ENCODE results near the gene MALAT1. TPM values are rescaled to one million over a fixed set of nuclear protein-coding genes. Genes with fewer than 3 reads are reported as not detected.
A peak's percentile ranks its signal among the peaks of the same experiment; 100 is the strongest.

Gene MALAT1
- total and polyA plus RNA-seq, 2 of the 8 experiments (the other 6 are each of a cell fraction or from before 2014, with no cell fraction given): 115 to 984 TPM

DNA sequence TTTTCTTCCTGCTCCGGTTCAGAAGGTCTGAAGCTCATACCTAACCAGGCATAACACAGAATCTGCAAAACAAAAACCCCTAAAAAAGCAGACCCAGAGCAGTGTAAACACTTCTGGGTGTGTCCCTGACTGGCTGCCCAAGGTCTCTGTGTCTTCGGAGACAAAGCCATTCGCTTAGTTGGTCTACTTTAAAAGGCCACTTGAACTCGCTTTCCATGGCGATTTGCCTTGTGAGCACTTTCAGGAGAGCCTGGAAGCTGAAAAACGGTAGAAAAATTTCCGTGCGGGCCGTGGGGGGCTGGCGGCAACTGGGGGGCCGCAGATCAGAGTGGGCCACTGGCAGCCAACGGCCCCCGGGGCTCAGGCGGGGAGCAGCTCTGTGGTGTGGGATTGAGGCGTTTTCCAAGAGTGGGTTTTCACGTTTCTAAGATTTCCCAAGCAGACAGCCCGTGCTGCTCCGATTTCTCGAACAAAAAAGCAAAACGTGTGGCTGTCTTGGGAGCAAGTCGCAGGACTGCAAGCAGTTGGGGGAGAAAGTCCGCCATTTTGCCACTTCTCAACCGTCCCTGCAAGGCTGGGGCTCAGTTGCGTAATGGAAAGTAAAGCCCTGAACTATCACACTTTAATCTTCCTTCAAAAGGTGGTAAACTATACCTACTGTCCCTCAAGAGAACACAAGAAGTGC lies 661 bp upstream of the MALAT1 start (continued):
- TF ChIP-seq, protein P1, sequence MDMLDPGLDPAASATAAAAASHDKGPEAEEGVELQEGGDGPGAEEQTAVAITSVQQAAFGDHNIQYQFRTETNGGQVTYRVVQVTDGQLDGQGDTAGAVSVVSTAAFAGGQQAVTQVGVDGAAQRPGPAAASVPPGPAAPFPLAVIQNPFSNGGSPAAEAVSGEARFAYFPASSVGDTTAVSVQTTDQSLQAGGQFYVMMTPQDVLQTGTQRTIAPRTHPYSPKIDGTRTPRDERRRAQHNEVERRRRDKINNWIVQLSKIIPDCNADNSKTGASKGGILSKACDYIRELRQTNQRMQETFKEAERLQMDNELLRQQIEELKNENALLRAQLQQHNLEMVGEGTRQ (IDR thresholded peaks at IDR 0.05; ENCODE audit: low read length): no peak
- no peak for TF ChIP-seq SIRT6 (IDR thresholded peaks at IDR 0.05; ENCODE audit: low read length)
- TF ChIP-seq HDAC6 (IDR thresholded peaks at IDR 0.05; ENCODE audit: low read depth, low read length): no peak
- TF ChIP-seq SIX5 (IDR thresholded peaks at IDR 0.05; ENCODE audit: low read depth, low read length): no peak
- no peak for TF ChIP-seq CBX8 (IDR thresholded peaks at IDR 0.05; ENCODE audit: borderline replicate concordance, low read depth, low read length)
- TF ChIP-seq ASH2L (IDR thresholded peaks at IDR 0.05; ENCODE audit: low read length): no peak
- peak; percentile 50; the same call in 1 of the 2 replicates for TF ChIP-seq PHF8 (conservative IDR thresholded peaks at IDR 0.05; ENCODE audit: low read depth, low read length)
- TF ChIP-seq YY1 (IDR thresholded peaks at IDR 0.05; ENCODE audit: low read depth, low read length): peak; percentile 94
- TF ChIP-seq FOSL1 (IDR thresholded peaks at IDR 0.05; ENCODE audit: insufficient read depth, low read depth, low read length): no peak
- no peak for TF ChIP-seq CBX5 (IDR thresholded peaks at IDR 0.05; ENCODE audit: low read depth, low read length)
- TF ChIP-seq JUND (IDR thresholded peaks at IDR 0.05; ENCODE audit: low read length): no peak
- TF ChIP-seq POU5F1 (IDR thresholded peaks at IDR 0.05; ENCODE audit: low read depth, low read length): no peak
- no peak for TF ChIP-seq RXRA (IDR thresholded peaks at IDR 0.05; ENCODE audit: insufficient read depth, low read depth, low read length)
- TF ChIP-seq TBP (IDR thresholded peaks at IDR 0.05; ENCODE audit: low read depth, low read length): no peak
- TF ChIP-seq POLR2A (IDR thresholded peaks at IDR 0.05; ENCODE audit: control extremely low read depth in 1 of 2, low read depth in 2 of 2, low read length in 2 of 2): peak in 1 of 2 experiments; percentile 68; a peak in 1 of 3 replicates
- TF ChIP-seq NRF1 (IDR thresholded peaks at IDR 0.05; ENCODE audit: low read depth, low read length): no peak
- no peak for TF ChIP-seq BCL11A (IDR thresholded peaks at IDR 0.05; ENCODE audit: low read depth in 2 of 2, low read length in 2 of 2)
- TF ChIP-seq HDAC2 (IDR thresholded peaks at IDR 0.05; ENCODE audit: borderline replicate concordance in 1 of 2, low read depth in 2 of 2, low read length in 2 of 2): no peak
- no peak for TF ChIP-seq TEAD4 (IDR thresholded peaks at IDR 0.05; ENCODE audit: low read depth, low read length)
- TF ChIP-seq, protein P2, sequence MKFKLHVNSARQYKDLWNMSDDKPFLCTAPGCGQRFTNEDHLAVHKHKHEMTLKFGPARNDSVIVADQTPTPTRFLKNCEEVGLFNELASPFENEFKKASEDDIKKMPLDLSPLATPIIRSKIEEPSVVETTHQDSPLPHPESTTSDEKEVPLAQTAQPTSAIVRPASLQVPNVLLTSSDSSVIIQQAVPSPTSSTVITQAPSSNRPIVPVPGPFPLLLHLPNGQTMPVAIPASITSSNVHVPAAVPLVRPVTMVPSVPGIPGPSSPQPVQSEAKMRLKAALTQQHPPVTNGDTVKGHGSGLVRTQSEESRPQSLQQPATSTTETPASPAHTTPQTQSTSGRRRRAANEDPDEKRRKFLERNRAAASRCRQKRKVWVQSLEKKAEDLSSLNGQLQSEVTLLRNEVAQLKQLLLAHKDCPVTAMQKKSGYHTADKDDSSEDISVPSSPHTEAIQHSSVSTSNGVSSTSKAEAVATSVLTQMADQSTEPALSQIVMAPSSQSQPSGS (IDR thresholded peaks at IDR 0.05; ENCODE audit: low read length): peak; percentile 15; the same call in 1 of the 2 replicates
- TF ChIP-seq SP1 (IDR thresholded peaks at IDR 0.05; ENCODE audit: low read depth, low read length): no peak
